Activated T-helper 1 cell treated with anti-CD3 and anti-CD28 coated beads, Interleukin-12 subunit alpha, Interleukin-12 subunit beta, Interleukin-2, Interleukin-4 antibody, amounts not matched to agents 30 ng/mL and 10 ng/mL and 1 ng/mL, durations not matched to agents 14 hours and 24 hours and 36 hours (primary cell): ENCODE measurements around the gene TMED3. TPM values are rescaled to one million over a fixed set of nuclear protein-coding genes. Genes with fewer than 3 reads are reported as not detected.
"Not testable (repeated sequence)": the region's sequence is repeated elsewhere in the genome, so short reads cannot be mapped to it uniquely, and the experiment has no call there.

Experiments used
- DNase-seq: peaks from one replicate; pipeline ENCODE4 v3.0.0; 2021; ENCODE audit warnings: low spot score
- H3K27ac Mint-ChIP-seq: one replicate; pipeline ENCODE4 v1.8.0; 2021; ENCODE audit warnings: mild to moderate bottlenecking, mixed read lengths
- H3K27me3 Mint-ChIP-seq: one replicate; pipeline ENCODE4 v1.8.0; 2022; ENCODE audit warnings: mild to moderate bottlenecking, moderate library complexity, mixed read lengths; ENCODE audit not compliant: insufficient read depth
- H3K36me3 Mint-ChIP-seq: one replicate; pipeline ENCODE4 v1.8.0; 2021; ENCODE audit warnings: low read depth, mixed read lengths
- H3K4me1 Mint-ChIP-seq: one replicate; pipeline ENCODE4 v1.8.0; 2021; ENCODE audit warnings: low read depth, mixed read lengths
- H3K4me3 Mint-ChIP-seq: one replicate; pipeline ENCODE4 v1.8.0; 2021; ENCODE audit warnings: mild to moderate bottlenecking, moderate library complexity, mixed read lengths
- H3K9me3 Mint-ChIP-seq: one replicate; pipeline ENCODE4 v1.8.0; 2021; ENCODE audit warnings: mixed read lengths
- intact Hi-C: fragments of 100-400 bp; cut with micrococcal nuclease; formaldehyde crosslinking; loops from one replicate; pipeline ENCODE4 v1.15.1; 2024
- total RNA-seq: library from RNA; stranded (reverse); gene quantifications from 2 replicates; pipeline ENCODE4 v1.2.3, GENCODE V29; 2022

Gene TMED3
- total RNA-seq, 1 donor from 2014 or later, result 60.8 TPM

DNA sequence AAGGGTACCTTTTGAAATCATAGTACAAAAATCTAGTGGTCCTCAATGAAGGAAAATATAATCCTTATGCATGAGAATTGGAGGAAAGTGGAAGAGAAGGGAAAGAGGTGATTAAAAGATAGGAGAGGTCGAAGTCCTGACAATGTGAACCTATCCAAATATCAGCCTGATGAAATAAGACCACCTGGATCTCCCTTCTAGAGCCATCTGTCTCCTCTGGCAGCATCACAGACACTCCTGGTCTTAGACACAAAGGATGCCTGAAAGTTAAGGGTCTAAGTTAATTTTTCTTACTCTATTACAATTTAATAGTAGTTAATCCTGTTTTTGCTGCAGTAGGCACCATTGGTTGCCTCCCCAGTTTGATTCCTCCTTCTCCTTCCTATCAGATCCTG is 11.1 kb upstream of the TMED3 start:
- no peak overlapping the region for H3K27ac Mint-ChIP-seq
- no peaks in the 10 kb centered on the region for H3K4me1 Mint-ChIP-seq
- intact Hi-C loops, result no loop called here
- H3K36me3 Mint-ChIP-seq, result no peaks in the 10 kb centered on the region
- no peak for DNase-seq
- H3K4me3 Mint-ChIP-seq, result no peak overlapping the region
- no peaks in the 10 kb centered on the region for H3K9me3 Mint-ChIP-seq
- H3K27me3 Mint-ChIP-seq, result peaks cover 37% of the 10 kb centered on the region

DNA sequence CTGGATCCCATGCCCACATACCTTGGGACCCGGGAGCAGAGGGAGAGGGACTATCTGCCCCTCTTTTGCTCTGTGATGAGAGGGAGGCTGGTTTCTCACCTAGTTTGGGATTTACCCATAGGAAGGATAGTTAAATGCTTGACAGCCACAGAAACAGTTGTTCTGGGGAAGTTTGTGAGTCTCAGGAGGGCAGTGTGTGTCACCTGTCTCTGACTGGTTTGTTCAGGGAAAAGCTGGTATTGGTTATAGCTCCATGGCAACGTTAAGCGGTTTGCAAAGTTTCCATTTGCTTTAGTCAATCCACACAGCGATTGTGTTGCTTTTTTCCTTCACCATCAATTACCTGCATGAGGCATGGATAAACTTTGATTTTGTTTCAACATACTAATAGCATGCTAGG is 3.7 kb upstream of the TMED3 start:
- no peaks in the 10 kb centered on the region for H3K9me3 Mint-ChIP-seq
- peaks cover 48% of the 10 kb centered on the region for H3K27me3 Mint-ChIP-seq
- H3K36me3 Mint-ChIP-seq, result peaks cover 2% of the 10 kb centered on the region
- no peak overlapping the region for H3K27ac Mint-ChIP-seq
- H3K4me3 Mint-ChIP-seq, result no peak overlapping the region
- peaks cover 13% of the 10 kb centered on the region for H3K4me1 Mint-ChIP-seq
- DNase-seq, result no peak
- intact Hi-C loops, result no loop called here

DNA sequence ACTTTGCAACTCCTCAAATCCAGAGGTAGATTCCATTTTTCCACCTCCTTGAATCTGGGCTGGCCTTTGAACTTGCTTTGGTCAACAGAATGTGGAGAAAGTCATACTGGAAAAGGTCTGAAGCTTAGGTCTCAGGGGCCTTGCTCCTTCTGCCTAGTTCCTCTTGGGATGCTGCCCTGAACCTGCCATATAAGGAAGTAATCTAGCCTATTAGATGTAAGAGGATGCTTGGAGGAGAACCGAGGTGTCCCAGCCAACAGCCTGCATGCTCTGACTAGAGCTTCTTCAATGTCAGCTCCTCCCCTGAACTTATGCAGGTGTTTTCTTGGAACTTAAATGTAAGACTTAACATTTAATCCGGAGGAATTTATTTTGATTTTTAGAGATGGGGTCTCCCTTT is 2.0 kb upstream of the TMED3 start:
- H3K36me3 Mint-ChIP-seq, result peaks cover 14% of the 10 kb centered on the region
- H3K9me3 Mint-ChIP-seq, result no peaks in the 10 kb centered on the region
- intact Hi-C loops, result no loop called here
- no peak for DNase-seq
- H3K27ac Mint-ChIP-seq, result no peak overlapping the region
- no peak overlapping the region for H3K4me3 Mint-ChIP-seq
- peaks cover 43% of the 10 kb centered on the region for H3K27me3 Mint-ChIP-seq
- H3K4me1 Mint-ChIP-seq, result peaks cover 26% of the 10 kb centered on the region

DNA sequence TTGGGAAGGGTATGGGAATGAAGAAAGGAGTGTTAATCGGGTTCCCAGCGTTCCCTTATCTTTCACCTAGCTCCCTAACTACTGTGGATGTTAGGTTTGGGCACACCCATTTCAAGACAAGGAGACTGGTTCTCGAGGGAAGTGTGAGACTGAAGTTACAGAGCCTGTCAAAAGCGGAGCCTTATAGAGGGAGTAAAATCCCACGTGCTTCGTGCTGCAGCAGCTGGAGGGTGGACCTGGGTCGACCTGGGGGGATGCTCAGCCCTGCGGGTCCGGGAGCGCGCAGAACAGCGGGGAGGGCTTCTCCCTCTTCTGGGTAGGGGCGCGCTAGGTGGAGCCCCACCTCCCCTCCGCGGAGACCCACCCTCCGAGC is 314 bp upstream of the TMED3 start:
- H3K36me3 Mint-ChIP-seq, result peaks cover 28% of the 10 kb centered on the region

DNA sequence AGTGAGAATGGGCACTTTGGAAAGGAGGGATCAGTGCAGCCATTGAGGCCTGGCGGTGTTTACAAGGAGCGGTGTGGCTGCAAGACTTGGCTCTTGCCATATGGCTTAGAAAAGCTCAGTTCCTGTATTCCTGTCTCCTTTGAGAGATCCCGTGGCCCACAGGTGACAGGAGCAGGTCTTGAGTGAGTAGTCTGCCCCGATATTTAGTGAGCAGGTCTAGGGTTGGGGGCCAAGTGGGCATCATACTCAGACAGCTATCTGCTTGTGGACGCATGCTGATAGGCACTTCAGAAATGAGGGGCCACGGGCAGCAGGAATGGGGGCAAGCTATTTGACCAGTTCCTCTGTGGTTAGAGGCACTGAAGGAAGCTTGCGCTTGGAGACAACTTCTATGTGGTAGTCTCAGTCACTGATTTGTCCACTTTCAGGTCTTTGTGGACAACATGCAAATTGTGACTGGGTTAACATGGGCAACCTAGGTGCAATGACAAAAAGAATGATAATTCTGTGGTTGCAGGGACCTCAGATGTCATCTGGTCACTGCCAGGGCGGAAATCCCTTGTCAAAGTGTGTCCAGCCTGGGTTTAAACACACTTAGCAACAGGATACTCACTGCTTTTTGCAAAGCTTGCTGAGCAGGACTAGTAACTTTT is 1.1 kb downstream of the TMED3 start:
- H3K27me3 Mint-ChIP-seq, result peaks cover 25% of the 10 kb centered on the region
- peaks cover 46% of the 10 kb centered on the region for H3K4me1 Mint-ChIP-seq
- H3K4me3 Mint-ChIP-seq, result peak overlapping the region; percentile 95
- intact Hi-C loops, result loop anchor here (1.0 to 5.0 kb wide), 3 partner anchors 585 to 875 kb away; partner anchors contain the start of genes FAH and MTHFS
- peak overlapping the region; percentile 68 for H3K27ac Mint-ChIP-seq
- no peaks in the 10 kb centered on the region for H3K9me3 Mint-ChIP-seq
- DNase-seq, result no peak
- H3K36me3 Mint-ChIP-seq, result peaks cover 39% of the 10 kb centered on the region

More for the DNA sequence above, 314 bp upstream of the TMED3 start:
- intact Hi-C loops, result loop anchor here (2.0 to 5.0 kb wide), 2 partner anchors 586 to 842 kb away; partner anchors contain the start of genes FAH and MTHFS
- Mint-ChIP-seq H3K4me1 (peaks cover 38% of the 10 kb centered on the region), H3K27ac (peak overlapping the region; percentile 61), H3K4me3 (peak overlapping the region; percentile 86), H3K27me3 (peaks cover 33% of the 10 kb centered on the region), H3K9me3 (no peaks in the 10 kb centered on the region)
- DNase-seq, result no peak

DNA sequence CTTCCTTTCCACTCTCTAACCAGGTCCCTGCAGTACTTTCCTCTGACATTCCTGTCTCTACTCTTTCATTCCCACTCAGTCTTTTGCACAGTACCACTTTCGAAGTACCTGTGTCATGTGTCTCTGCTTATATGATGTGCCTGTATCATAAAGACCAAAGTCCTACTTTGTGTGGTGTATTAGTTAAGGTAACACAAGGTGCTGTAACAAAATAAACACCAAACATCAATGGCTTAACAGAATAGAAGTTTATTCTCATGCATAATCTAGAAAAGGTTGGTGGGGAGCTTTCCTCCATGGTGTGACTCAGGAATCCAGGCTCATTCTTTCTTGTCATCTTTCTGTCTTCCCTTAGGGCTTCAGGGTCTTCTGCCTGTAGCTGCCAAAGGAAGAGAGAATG is 3.3 kb downstream of the TMED3 start:
- H3K9me3 Mint-ChIP-seq, result no peaks in the 10 kb centered on the region
- H3K27ac Mint-ChIP-seq, result peak overlapping the region; percentile 15
- H3K36me3 Mint-ChIP-seq, result peaks cover 57% of the 10 kb centered on the region
- intact Hi-C loops, result loop anchor here (5.0 kb wide), 1 partner anchor 838 kb away; the partner anchor contains the start of gene FAH
- peaks cover 11% of the 10 kb centered on the region for H3K27me3 Mint-ChIP-seq
- peaks cover 66% of the 10 kb centered on the region for H3K4me1 Mint-ChIP-seq
- H3K4me3 Mint-ChIP-seq, result peak overlapping the region; percentile 53
- no peak for DNase-seq

DNA sequence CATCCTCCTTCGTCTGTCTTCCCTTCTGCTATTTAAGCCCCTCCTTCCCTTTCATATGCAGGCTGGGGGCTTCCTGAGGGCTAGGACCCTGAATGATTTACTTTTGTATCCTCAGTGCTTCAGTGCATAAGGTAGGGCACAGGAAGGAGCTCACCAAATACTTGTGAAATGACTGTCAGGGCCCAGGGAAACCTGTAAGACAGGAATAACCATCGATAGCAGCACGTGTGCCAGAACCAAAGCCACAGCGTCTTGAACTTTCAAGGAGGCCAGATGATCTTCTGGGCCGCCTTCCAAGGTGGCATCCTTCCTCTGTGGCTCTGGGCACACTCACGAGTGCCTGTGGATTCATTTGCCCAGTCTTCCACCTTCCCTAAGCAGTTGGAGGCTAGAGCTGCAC is 3.9 kb downstream of the TMED3 start:
- Mint-ChIP-seq H3K4me3 (no peak overlapping the region), H3K9me3 (no peaks in the 10 kb centered on the region), H3K4me1 (peaks cover 69% of the 10 kb centered on the region), H3K36me3 (peaks cover 61% of the 10 kb centered on the region), H3K27me3 (peaks cover 5% of the 10 kb centered on the region), H3K27ac (no peak overlapping the region)
- intact Hi-C loops, result loop anchor here (5.0 kb wide), 1 partner anchor 837 kb away; the partner anchor contains the start of gene FAH
- no peak for DNase-seq

DNA sequence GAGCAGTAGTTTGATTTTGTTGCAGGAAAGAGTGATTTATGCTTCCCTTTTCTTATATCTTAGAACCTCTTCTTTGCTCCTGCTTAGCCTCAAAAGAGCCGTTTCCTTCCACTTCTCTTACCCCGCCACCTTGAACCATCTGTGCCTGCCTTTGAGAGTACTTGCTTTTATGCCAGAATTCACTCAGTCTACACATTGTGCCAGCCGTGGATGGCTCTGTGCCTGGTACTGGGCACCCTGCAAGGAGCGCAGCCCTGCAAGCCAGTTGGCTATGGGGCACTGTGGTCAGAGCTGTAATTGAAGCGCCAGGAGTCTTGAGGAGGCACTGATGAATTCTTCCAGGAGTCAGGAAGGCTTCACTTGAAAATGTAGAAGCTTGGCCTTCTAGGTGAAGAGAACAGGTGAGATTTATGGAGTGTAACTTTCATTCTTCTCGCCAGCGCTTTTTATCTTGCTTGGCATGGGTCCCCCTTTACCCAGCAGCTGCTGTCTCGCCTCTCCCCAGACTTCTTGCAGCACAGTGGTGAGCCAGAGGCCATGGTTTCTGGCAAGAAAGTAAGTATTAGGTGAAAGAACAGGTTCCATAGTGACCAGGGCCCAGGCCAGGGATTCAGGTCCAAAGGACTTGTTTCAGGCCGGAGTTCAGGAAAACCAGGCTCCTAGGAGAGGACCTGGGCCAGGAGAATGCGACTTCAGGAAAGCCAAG is 4.9 kb downstream of the TMED3 start:
- intact Hi-C loops, result no loop called here

DNA sequence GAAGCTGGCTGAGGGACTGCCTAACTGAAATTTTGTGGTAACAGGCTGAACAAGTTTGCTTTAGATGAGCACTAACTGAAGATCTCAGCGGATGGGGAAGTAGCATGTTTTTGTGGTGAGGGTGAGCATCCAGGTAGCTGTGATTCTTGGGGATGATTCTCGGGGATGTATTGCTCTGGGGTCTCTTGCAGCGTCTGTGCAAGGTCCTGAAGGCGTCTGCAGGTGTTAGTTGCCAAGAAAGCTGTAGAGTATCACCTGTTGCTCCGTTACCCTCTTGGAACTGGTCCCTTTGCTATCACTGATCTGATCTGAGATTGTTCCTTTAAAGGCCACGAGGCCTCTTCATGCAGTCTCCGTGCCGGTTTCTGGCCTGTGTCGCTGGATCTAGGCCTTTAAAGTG is 6.0 kb downstream of the TMED3 start:
- H3K36me3 Mint-ChIP-seq, result peaks cover 63% of the 10 kb centered on the region

More for the DNA sequence above, 4.9 kb downstream of the TMED3 start:
- Mint-ChIP-seq H3K36me3 (peaks cover 61% of the 10 kb centered on the region), H3K4me1 (peaks cover 63% of the 10 kb centered on the region), H3K9me3 (no peaks in the 10 kb centered on the region), H3K27me3 (no peaks in the 10 kb centered on the region), H3K4me3 (no peak overlapping the region), H3K27ac (no peak overlapping the region)
- no peak for DNase-seq

DNA sequence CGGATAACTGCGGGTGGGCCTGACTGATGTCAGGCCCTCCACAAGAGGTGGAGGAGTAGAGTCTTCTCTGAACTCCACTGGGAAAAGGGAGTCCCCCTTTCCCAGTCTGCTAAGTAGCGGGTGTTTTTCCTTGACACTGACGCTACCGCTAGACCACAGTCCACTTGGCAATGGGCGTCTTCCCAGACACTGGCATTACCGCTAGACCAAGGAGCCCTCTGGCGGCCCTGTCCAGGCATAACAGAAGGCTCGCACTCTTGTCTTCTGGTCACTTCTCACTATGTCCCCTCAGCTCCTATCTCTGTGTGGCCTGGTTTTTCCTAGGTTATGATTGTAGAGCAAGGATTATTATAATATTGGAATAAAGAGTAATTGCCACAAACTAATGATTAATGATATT is 9.1 kb downstream of the TMED3 start:
- H3K27ac Mint-ChIP-seq, H3K27me3 Mint-ChIP-seq, intact Hi-C loops, H3K9me3 Mint-ChIP-seq, DNase-seq, H3K4me3 Mint-ChIP-seq: not testable (repeated sequence)
- peaks cover 36% of the 10 kb centered on the region for H3K4me1 Mint-ChIP-seq
- H3K36me3 Mint-ChIP-seq, result peaks cover 47% of the 10 kb centered on the region

More for the DNA sequence above, 6.0 kb downstream of the TMED3 start:
- Mint-ChIP-seq H3K4me3 (no peak overlapping the region), H3K27ac (no peak overlapping the region), H3K4me1 (peaks cover 59% of the 10 kb centered on the region), H3K9me3 (no peaks in the 10 kb centered on the region), H3K27me3 (no peaks in the 10 kb centered on the region)
- intact Hi-C loops, result no loop called here
- DNase-seq, result no peak

DNA sequence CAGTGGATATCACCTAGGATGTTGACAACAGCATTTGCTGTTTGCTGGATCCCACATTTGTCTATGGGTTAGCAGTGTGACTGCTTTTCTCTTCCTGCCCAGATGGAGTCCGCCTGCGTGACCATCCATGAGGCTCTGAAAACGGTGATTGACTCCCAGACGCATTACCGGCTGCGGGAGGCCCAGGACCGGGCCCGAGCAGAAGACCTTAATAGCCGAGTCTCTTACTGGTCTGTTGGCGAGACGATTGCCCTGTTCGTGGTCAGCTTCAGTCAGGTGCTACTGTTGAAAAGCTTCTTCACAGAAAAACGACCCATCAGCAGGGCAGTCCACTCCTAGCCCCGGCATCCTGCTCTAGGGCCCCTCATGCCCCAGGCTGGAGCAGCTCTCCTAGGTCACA is 11.0 kb downstream of the TMED3 start:
- Mint-ChIP-seq H3K4me3 (no peak overlapping the region), H3K9me3 (no peaks in the 10 kb centered on the region), H3K4me1 (peaks cover 26% of the 10 kb centered on the region), H3K27me3 (no peaks in the 10 kb centered on the region), H3K36me3 (peaks cover 38% of the 10 kb centered on the region), H3K27ac (no peak overlapping the region)
- no peak for DNase-seq
- intact Hi-C loops, result no loop called here

DNA sequence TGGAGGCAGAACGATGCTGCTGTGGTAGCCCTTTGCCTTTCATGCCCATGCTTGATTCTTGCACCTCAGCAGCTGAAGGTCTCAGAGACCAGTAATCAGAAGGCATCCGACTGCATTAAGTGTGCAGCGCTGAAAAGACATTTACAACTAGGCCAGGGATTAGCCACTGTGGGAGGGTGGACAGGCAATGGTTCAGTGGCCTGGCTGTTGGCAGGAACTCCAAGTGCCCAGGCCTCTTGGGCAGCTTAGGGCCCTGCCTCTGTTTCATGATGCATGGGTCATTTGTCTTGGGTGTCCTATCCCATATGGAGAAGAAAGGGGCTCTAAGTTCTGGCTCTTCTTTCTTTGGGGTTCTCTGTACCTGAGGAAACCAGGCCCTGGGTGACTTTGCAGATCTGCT is 11.4 kb downstream of the TMED3 start:
- Mint-ChIP-seq H3K27ac (no peak overlapping the region), H3K27me3 (no peaks in the 10 kb centered on the region), H3K4me1 (peaks cover 22% of the 10 kb centered on the region), H3K9me3 (no peaks in the 10 kb centered on the region), H3K4me3 (no peak overlapping the region), H3K36me3 (peaks cover 36% of the 10 kb centered on the region)
- DNase-seq, result no peak
- intact Hi-C loops, result no loop called here

DNA sequence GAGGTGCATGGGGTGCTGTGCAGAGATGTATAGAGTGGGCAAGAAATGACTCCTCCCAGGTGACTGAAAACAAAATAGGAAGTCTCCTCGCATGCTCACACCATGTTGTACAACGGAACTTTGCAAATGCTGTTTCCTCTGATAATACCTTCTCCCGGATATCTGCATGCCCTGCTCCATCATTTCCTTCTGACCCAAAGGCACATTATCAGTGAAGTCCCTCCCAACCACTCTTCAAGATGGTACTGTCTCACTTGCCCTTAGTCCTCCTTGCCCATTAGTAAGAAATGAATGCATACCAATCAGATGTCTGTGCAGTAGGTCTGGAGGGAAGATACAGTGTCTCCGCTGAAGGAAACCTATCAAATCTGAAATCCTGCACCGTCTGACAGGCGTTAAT is 12.0 kb downstream of the TMED3 start:
- Mint-ChIP-seq H3K4me1 (peaks cover 17% of the 10 kb centered on the region), H3K4me3 (no peak overlapping the region), H3K9me3 (no peaks in the 10 kb centered on the region), H3K27me3 (no peaks in the 10 kb centered on the region), H3K36me3 (peaks cover 34% of the 10 kb centered on the region), H3K27ac (no peak overlapping the region)
- DNase-seq, result no peak
- intact Hi-C loops, result no loop called here
